Ammon's horn (tissue), 1 donor: ENCODE measurements around the gene IER5L.
"Not testable (repeated sequence)": the region's sequence is repeated elsewhere in the genome, so short reads cannot be mapped to it uniquely, and the experiment has no call there.

Experiments used
- DNase-seq: peaks from one replicate; pipeline ENCODE4 v3.0.0-alpha.2; 2016; ENCODE audit warnings: low spot score

IER5L gene

DNA sequence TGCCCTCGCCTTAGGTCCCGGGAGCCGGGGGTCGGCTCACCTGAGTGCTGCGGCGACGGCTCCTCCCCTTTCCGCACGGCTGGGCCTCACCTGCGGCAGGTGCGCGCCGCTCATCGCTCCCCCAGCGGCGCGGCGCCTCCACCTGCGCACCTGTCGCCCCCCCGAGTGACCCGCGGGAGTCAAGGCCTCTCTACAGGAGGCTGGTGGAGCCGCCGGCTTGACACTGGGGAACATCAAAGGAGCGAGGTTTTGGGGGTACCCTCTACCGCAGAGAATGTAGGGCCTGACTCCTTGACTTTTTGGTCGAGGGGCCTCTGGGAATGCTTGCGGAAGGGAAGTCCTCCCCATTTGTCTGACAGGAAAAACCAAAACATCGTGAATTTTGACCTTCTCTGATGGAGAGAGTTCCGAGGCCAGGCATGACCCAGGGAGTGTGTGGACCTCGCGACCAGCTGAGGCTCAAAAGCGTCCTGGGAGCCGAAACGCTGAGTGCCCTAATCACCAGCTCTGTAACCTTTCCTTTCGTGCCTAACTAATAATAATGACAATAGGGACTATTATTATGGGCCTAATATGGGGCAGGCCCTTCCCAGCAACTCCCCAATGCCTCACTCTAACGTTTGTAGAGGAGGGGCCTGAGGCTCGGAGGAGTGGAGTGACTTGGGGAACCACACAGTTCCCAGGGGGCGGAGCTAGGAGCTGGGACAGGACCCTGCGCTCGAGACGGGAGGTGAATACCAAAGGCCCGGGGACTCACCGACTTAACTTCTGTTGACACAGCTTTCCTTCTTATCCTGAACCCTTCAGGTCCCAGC, 714 bp upstream of the IER5L start:
- DNase-seq = no peak

DNA sequence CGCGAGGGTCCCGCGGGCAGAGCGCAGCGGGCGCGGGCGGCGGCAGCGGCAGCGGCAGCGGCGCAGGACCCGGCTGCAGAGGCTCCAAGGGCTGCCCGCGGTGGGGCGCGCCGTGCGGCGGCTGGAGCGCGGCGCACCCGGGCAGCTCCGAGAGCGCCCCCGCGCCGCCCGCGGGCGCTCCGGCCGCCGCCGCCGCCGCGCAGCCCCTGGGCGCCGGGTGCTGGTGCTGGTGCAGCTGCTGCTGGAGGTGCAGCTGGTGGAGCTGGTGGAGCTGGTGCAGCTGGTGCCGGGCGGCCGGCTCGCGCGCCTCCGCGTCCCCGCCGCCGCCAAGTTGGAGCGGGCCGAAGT, 644 bp downstream of the IER5L start:
- DNase-seq = no peak

DNA sequence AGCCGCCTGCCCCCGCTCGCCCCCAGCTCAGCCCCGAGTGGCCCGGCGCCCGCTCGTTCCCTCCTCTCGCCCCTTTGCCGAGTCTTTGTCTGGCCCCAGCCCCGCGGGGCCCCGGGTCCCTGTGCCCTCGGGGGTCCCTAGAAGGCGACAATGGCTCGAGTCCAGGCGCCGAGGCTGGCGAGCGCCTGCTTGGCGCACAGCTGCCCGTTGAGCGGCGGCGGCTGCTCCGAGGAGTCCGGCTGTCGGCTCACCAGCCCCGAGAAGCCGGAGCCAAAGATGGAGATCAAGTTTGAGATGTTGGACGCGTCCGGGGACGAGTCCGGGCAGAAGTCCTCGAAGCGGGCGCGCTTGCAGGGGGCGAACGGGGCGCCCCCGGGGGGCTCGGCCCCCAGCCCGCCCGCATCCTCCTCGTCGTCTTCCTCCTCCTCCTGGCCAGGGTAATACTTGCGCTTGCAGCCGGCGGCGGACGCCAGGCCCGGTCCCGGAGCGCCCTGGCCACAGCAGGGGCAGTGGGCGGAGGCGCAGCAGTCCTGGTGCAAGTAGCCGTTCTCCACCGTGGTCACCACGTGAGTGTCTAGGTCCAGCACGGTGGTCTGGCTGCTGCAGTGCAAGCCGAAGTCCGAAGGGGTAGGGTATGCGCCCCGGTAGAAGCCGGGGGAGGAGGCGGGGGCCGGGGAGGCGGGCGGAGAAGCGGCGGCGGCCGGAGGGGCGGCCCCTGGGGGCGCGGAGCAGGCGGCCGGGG, 1.2 kb downstream of the IER5L start:
- DNase-seq = peak; percentile 48

DNA sequence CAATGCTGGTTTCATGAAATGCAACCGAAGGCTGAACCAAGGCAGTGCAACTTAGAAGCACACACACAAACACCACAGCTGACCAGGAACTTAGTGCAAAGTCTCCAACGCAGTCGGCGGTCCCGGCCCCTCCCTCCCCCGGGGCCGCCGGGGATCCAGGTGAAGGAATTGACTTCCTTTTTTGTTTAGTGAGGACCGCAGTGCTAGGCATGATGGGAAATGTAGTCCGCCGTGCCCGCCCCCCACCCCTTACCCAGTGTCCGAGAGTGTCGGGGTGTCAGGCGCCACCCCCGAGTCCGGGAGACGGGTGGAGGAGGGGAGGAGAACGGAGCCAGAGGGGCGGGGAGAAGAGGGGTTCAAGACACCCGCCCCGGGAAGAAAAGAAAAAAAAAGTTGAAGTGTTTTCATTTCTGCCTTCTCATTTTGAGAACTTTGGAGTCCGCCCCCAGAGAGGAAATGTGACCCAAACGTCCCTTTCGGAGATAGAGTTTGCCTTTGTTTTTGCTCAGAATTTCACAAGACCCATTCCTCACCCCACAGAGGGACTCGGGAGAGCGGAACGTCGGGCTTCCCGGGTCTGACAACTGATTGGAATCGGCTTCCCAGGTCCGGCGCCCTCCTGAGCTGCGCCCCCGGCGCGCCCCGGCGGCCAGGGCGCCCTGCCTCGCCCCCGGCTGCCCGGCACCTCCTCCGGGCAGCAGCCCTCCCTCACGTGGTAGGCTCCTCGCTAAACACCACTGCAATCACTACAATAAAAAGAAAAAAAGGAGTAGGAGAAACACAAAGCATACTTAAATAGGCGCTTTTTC, 2.0 kb downstream of the IER5L start:
- peak; percentile 79 for DNase-seq

DNA sequence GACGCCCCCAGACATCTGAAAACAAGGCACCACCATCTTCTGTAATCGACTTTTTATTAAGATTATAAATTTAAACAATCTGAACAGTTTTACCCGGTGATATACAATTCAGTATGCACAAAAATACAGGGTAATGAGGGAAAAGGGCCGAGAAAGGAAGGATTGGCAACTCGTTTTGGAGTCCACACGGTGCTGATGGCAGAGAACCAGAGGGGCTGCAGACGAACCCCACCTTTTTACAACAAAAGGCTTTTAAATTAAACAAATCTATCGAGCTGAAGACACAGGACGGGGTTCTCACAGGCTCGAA, 2.6 kb downstream of the IER5L start:
- no peak for DNase-seq

DNA sequence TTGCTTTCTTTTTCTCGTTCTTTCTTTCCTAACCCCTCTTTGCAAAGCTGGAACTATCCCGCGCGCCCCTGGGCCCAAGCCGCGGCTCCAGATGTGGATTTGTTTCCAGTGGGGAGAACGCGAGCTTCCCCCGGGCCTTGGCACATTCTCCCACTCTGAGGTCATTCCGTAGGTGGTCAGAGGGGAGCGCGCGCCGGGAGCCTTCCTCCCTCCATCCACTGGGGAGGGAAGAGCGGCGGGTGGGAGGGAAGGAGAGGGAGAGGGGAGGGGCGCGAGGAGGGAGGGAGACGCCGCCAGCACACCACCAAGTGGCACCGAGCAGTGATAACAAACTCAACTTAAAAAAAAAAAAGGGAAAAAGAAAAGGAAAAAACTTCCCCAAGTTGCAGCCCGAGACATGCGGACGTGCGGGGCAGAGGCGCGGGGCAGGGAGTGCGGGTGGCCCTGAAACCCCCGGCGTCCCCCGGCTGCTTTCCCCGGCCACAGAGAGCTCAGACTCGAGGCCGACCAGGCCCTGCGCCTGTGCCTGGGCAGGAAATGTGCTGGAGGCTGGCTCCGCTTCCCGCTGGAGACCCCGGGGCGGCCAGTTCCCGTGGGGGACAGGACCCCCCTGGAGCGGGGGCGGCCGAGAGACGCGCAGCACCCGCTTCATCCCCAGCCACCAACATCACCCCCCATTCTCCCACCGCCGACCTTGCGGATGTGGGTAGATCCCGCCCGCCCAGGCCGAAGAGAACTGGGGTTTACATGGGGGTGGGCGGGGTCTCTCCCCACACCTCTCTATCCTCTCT, 3.1 kb downstream of the IER5L start:
- DNase-seq = peak; percentile 83

DNA sequence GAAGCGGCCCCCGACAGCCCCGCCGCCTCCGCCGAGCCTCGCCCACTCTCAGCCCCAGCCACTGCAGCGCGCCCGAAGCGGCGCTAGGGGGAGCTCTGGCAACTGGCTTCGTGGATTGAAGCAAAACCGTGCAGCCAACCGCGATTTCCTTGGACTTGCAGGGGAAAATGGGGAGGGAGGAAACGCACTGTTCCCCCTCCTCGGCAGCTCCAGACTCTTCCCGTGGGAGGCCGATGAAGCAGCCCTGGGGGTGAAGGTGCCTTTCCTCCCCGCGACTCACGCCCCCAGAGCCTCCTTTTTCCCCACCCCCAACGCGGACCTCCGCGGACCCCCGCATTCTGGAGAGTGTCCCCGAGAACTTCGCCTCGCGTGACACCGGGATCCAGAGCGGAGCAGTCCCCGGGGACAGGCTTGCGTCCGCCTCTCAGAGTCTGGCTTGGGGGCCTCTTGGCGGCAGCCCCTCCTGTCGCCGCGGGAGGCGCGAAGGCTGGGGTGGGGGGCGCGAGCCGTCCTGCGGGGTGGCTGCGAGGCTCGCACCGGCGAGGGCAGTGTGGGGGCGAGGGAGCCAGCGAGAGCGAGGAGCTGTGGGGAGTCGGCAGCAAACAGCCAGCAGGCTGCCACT, 3.8 kb downstream of the IER5L start:
- DNase-seq = peak; percentile 92

DNA sequence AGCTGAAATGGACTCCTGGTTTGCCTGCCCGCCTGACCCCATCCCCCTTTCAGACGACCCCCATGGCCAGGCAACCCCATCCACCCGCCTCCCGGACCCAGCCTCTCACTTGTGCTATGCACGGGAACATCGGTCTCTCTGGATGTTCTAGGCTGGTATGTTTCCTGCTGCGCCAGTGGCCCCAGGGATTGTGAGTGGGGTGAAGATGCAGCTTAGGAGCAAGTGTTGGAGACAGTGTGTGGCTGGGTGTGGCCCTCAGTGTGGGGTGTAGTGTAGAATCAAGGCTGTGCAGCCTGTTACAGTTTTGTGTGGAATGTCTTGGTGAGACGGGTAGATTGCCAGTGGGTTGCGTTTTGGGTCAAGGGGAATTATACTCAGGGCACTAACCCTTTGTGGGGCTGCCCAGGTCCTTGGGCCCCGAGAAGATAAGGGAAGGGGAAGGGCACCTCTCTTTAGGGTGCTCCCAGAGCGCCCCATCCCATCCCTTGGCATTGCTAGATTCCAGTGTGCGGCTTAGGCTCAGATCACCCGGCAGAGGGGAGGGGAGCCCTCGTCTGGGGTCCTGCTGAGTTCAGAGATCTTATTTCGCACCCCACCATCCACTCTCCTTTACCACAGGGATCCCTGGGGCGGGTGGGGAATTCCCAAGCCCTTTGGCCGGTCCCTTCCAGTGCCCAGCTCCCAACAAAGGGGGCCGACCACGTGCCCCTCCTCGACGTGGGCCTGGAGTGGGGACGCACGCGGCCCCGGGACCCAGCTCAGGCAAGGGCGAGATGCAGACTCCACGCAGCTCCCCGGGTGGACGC, 4.6 kb downstream of the IER5L start:
- DNase-seq = no peak

DNA sequence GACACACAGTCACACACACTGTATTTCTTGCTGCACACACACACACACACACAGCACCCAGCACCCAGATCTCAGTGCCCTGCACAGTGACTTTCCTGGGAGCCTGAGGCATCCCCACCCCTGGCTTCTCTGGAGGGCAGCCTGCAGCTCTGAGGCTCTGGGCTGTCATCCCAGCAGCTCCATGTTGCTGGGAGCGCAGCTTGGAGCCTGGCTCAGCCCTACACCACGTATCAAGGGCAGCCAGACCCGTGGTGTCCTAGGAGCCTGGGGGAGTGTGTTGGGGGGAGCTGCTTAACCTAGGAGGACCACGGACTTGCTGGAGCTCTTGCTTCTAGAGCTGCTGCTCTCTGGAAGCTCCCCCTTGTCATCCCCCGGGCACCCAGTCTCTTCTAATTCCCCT, 5.2 kb downstream of the IER5L start:
- peak; percentile 69 for DNase-seq

DNA sequence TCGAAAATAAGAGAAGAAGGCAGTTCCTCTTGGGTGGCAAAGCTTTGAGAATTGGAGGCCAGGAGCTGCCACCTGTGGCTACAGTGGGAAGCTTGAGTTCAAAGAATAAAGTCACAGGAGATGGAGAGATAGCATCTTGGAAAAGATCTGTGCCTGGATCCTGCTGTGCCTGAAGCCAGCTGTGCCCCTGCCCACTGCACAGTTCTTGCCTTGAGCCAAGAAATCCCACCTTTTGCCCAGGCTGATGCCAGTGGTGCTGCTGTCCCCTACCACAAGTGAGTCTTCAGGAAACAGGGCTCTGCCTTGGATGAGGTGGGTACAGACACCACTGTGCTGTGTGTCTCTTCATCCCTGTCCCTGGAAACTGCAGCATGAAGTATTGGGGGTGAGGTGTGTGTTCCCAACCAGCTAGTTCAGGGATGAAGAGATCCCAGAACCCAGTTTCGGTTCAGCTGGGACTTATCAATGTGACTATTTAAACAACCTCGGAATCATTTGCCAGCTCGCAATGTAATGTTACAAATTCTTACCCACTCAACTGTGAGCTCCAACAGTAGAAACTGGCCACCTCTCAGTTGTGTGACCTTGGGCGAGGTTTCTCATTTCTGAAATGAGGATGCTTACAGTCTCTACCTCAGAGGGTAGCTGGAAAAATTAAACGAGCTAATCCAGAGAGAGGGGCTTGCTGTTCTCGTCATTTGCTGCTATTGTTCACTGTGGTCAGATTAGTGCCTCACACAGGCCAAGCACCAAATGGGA, 5.9 kb downstream of the IER5L start:
- DNase-seq = no peak

DNA sequence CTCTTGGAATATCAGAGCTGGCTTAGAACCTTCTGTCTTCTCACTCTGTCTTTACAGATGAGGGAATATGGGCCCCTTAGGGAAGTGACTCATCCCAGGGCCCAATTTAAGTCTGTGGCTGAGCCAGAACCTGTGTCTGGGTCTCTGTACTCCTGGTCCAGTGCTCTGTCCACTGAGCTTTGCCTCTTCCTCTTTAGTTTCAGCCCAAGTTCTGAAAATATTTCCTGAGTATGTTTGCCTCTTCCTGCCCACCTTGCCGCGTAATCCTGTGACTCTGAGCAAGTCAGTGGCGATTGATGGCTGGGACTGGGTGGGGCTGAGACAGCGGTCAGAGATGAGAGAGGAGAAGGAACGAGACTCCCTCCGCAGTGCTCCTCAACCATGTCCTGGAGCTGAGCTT, 7.8 kb downstream of the IER5L start:
- no peak for DNase-seq

DNA sequence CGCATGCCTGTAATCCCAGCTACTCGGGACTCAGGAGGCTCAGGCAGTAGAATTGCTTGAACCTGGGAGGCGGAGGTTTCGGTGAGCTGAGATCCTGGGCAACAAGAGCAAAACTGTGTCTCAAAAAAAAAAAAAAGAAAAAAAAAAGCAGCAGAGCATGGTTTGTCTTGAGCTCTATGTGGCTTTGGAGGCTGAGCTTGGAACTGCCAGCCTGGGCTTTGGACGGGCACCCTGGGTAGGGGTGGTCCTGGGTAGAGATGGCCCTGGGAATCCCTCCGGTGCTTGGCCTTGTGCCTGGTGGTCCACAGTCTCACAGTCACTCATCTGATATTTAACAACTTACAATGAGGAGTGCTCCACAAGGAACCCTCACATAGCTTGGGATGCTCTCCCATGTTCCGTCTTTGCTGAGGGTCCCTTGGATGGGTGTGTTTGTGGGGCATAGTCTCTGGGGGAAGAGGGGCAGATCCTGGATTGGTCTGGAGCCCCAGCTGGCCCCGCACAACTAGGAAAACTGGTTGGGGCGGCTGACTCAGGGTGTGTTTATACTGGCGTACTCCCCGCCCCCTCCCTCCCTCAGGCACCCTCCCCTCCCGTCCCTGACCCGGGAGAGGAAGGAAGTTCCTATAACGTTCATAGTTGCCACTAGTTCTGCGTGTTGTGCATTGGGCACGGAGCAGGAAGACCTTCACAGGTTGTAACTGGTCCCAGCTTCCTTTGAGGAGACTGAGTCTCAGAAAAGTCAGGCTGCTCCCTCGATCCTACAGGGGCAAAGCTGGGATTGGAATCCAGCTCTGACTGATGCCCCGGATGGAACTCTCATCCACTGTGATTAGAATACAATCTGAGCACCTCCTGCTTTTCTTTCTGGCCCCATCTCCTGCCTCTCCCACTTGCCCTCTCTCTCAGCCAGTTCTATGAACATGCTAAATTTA, 11.2 kb downstream of the IER5L start:
- peak; percentile 64 for DNase-seq

DNA sequence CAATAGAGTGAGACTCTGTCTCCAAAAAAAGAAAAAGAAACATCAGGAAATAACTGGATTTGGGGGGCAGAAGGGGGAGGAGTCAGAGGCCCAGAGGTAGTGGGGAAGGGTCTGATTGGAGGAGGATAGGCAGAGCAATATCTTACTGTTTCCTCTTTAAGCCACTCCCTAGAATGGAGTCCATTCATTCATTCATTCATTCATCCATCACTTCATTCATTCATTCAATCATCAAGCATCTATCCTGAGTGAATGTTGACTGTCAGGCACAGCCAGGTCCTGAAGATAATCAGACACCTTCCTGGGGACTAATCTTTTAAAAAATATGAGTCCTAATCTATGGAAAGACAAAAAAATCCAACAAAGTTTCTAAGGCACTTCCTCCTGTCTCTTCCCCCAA, 12.9 kb downstream of the IER5L start:
- no peak for DNase-seq

DNA sequence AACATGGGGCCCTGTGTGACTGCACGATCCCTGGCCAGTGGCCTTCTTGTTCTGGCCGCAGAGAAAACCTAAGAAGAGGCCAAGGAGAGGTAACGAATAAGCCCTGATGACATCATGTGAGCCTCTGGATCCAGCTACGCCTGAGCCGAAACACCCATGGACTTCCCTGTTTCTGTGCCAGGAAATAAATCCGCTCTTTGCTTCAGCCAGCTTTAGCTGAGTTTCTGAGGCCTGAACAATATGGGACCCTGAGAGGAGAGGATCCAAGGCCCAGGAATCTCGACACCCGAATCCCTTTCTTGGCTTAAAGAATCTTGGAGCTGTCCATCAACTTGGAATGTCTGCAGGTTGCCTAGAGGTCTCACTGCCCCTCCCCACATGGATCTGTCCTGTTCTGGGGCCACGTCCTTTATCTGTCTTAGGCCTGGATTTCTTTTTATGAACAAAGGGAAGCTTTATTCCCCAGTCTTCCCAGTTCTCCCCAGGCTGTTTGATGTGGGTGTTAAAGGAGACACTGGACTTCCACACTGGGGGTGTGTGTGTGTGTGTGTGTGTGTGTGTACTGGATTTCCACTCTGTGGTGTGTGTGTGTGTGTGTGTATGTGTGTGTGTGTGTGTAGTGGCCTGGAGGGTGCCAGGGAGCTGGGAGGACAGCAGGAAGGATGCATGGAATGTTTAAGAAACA, 13.7 kb downstream of the IER5L start:
- no peak for DNase-seq

DNA sequence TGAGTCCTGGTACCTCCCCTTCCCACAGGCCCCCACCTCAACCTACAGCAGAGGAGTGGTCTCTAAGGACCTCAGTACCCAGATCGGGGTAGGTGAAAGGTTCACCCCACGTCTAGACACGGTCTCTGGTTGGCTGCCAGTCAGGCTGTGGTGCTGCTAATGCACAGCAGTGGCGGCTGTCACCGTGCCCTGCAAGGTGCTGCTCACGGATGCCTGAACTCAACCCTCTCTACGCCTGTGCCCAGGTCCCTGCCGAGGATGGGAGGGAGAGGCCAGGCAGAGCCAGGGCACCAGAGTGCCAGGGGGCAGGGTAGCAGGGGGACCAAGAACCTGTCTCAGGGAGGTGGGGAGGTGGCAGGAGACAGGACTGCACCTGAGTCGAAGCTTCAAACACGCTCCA, 14.3 kb downstream of the IER5L start:
- DNase-seq = no peak

DNA sequence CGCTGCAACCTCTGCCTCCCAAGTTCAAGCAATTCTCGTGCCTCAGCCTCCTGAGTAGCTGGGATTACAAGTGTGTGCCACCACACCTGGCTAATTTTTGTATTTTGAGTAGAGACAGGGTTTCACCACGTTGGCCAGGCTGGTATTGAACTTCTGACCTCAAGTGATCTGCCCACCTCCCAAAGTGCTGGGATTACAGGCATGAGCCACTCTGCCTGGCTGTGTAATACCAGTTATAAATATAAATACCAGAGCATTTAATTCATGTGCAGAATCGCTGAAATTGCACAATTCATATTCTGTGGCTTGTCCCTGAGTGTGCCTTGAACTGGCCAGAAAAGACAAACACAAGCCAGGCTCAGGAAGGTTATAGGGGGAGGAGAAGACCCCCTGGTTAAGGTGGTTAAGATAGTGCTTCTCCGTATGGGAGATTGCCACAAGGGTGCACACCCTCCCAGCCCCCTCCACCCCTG, 14.8 kb downstream of the IER5L start:
- DNase-seq = not testable (repeated sequence)

DNA sequence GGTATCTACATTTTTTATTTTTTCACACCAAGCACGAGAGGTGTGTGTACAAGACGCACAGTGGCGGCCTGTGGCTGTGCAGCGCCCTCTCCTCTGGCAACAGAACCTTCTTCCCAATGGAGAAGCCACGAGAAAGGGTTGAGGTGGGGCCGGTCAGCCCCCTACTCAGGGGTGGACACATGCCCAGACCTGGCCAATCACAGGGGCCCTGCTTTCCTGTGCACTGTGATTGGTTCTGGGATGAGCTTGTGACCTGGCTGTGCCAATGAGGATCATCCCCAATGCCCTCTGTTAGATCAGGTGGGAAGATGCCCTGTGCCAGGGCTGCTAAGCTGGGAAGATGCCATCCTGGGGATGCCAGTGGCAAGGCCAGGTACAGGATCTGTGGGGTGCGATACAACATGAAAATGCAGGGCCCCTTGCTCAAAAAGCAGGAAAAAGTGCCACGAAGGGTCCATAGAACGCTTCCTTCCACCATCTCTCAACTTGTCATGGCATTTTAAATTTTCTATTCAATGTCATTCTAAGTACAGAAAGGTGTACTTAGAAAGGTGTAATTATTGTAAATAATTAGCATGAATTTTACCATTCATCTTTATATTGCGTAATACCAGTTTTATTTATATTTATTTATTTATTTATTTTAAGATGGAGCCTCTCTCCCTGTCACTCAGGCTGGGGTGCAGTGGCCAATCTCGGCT, 15.4 kb downstream of the IER5L start:
- DNase-seq = no peak

DNA sequence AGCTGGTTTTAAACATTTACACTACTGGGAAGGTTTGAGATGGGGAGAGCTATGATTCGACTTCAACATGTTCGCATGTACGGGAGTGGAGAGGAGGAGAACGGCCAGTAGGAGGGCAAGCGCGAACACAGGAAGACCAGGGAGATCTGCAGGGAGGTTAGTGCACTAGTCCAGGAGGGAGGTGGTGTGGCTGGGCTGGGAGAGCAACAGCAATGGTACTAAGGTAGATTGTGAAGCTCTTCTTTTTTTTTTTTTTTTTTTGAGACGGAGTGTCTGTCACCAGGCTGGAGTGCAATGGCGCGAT, 16.6 kb downstream of the IER5L start:
- DNase-seq = no peak
